Stimulated activated CD8-positive, alpha-beta memory T cell treated with anti-CD3 and anti-CD28 coated beads, Interleukin-4, amount 100 ng/mL, for 24 hours (primary cell): ENCODE results near the gene RNF4.
"Not testable (repeated sequence)": the region's sequence is repeated elsewhere in the genome, so short reads cannot be mapped to it uniquely, and the experiment has no call there.

ENCODE experiments used
- DNase-seq: peaks from one replicate; pipeline ENCODE4 v3.0.0-alpha.2; 2020; ENCODE audit warnings: low read depth

RNF4 gene, protein sequence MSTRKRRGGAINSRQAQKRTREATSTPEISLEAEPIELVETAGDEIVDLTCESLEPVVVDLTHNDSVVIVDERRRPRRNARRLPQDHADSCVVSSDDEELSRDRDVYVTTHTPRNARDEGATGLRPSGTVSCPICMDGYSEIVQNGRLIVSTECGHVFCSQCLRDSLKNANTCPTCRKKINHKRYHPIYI

GRCh38 chr4:2468456-2469191 is at the start of gene RNF4:
TSS of gene RNF4 (plus strand) at chr4:2469106. CDS start at chr4:2490494, 21,388 bp downstream.
- peak; percentile 90 for DNase-seq

DNA sequence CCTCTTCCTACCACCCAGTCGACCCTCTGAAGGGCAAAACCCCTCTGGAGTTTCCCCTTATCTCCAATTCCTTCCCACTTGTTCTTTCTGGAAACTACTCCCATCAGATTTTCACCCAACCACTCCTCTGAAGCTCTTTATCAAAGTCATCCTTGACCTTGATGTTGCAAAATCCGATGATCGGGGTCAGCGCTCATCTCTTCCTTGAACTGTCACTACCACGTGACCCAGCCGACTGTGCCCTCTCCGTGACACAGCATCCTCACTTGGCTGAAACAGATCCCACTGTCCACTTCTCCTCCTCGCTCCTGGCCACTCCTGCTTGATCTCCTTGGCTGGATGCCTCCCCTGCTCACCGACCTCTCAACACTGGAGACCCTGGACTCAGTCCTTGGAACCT is 49.1 kb upstream of the RNF4 start:
- DNase-seq: no peak

DNA sequence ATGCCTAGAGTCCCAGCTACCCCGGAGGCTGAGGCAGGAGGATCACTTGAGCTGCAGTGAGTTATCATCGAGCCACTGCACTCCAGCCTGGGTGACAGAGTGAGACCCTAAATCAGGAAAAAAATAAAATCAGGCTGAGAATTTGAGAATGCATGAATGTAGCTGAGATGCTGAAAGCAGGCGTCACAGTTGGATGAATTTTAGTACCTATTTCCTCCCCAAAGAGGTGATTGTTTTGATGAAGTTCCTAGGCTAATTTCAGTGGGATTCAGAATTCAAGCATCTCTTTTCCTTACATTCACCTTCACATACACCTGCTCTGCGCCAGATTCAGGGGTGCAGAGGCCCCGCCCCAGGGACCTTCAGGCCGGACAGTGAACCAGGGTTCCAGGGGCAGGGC is 47.0 kb upstream of the RNF4 start:
- no peak for DNase-seq

DNA sequence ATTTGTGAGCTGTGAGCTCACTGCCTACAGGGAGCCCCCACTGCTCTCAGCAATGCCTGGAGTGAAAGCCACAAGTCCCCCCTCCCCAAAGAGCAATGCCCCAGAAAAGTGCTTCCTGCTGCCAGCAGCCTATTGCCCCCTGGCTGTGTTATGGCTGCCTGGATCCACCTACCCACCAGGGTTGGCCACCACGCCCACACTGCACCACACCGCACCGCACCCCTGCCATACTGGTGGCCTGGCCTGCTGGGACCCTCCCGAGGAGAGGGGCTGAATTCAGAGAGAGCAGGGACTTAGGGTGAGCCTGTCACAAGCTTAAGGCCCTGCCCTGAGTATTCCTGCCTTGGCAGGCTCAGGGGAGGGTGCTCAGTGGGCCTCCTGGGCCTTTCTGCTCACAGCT is 45.8 kb upstream of the RNF4 start:
- no peak for DNase-seq

- DNase-seq: no peak
Measured at GRCh38 chr4:2423695-2424094, 45.2 kb upstream of the RNF4 start.

DNA sequence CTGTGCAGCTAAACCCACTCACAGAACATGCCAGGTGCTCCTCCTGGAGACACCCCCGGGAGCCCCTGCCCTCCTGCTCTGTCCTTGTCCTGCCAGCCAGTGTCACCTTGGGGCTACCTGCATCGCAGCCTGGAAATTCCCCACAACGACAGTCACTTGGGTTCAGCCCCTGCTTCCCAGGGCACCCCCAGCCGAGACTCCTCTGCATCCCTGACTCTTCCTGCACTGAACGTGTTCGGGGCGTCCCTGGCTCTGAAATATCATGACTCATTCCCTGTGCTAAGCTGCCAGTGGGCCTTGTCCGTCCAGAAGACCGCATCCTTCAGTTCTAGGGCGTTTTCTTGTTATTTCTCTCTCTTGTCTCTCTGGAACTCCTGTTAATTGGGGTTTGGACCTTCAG is 44.3 kb upstream of the RNF4 start:
- no peak for DNase-seq

DNA sequence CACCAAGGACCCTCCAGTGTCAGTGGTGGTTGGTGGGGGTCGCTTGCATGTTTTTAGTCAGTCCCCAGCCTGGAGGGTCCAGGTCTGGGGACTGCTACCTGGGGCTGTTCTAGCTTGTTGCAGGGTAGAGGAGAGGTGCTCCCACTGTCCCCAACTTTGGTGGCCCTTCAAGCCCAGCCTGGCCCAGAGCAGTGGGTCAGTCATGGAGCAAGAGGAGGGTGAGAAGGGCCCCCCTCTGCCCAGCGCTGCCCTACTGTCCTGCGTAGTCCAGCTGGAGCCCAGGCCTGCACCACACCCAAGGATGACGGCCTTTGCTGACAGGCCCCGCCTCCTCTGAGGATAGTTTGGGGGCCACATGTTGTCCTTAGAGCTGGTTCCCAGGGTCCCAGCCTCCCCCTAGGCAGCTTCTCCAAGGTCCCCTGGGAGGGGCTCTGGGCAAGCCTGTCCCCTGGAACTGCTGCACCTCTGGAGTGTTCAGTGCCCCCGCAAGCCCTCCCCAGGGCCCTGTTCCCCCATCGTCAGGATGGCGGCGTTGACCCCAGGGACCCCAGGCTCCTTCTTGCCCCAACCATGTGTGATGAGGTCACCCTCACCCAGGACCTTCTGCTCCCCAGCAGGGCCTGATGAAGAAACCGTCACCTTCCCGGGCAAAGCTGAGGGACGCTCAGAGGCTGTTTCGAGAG is 43.4 kb upstream of the RNF4 start:
- DNase-seq: no peak

DNA sequence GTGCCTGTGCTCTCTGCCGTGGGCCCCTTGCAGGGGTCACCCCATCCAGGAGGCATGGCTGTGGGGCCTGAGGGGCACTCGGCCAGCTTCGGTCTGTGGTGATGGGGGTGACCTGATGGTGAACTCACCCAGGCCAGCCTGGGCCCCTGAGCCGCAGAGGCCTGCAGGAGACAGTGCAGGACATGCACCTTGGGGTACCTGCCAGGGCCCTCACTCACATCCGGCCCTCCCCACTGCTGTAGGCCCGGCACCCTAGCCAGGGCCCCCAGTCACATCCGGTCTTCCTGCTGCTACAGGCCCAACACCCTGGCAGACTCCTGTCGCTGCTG is 42.9 kb upstream of the RNF4 start:
- DNase-seq: no peak

GRCh38 chr4:2426711-2427275 is 42.1 kb upstream of the RNF4 start:
- DNase-seq: no peak

- DNase-seq: no peak
Measured at GRCh38 chr4:2427383-2428334, 41.2 kb upstream of the RNF4 start.

DNA sequence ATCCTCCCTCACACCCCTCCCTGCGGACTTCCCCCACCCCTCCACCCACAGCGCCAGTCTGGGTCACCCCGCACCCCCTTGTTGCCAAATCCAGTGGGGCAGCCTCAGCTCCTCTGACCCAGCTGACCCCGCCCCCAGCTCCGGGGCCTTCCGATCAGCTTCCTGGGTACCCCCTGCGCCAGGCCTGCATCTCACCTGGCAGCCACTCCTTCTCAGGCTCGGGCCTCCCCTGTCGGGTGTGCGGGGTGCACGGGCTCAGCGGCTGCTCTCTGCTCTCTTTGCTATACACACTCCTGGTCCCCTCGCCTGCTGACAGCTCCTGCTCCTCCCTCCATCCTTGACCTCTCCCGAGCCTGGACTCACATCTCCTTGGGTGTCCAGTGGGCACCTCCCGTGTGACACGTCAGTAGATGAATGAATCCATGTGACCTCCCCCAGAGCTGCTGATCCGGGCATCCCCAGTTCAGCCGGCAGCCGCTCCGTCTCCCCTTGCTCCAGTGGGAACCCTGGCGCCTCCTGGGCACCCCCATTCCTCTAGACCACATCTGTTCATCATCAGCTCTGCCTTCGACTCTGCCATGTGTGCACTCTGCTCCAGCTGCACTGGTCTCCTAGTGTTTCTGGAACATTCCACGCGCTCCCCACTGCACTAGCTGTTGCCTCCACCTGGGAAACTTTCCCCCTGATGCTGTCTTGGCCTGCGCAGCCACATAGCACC is 40.3 kb upstream of the RNF4 start:
- DNase-seq: no peak

- not testable (repeated sequence) for DNase-seq
Measured at GRCh38 chr4:2429945-2430757, 38.8 kb upstream of the RNF4 start.

- no peak for DNase-seq
Measured at GRCh38 chr4:2432004-2432403, 36.9 kb upstream of the RNF4 start.

DNA sequence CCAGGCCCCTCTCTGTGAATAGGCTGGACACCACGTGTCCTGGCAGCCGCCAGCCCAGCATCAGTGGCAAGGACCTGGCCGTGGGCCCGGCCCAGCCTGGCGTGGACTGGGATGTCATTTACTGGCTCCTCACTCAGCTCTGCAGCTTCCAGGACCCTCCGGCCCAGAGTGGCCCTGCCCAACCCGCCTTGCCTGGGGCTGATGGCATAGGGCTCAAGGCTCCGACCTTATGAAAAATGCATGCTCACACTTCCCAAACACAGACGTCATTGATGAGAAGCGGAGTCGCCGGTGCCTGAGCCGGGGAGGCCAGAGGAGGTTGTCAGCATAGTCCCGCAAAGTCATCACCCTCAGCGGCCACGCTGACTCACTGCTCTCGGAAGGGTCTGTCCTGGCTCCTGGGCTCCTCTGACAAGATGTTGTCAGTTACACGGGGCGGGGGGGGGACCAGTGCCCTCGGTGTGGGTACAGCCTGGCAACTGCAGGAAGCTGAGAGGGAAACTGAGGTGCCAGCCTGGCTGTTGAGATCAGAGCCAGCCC is 35.8 kb upstream of the RNF4 start:
- DNase-seq: no peak

GRCh38 chr4:2433609-2434350 is 35.1 kb upstream of the RNF4 start:
- DNase-seq: no peak

- no peak for DNase-seq
Measured at GRCh38 chr4:2434420-2434819, 34.5 kb upstream of the RNF4 start.

- DNase-seq: no peak
Measured at GRCh38 chr4:2436301-2436700, 32.6 kb upstream of the RNF4 start.

DNA sequence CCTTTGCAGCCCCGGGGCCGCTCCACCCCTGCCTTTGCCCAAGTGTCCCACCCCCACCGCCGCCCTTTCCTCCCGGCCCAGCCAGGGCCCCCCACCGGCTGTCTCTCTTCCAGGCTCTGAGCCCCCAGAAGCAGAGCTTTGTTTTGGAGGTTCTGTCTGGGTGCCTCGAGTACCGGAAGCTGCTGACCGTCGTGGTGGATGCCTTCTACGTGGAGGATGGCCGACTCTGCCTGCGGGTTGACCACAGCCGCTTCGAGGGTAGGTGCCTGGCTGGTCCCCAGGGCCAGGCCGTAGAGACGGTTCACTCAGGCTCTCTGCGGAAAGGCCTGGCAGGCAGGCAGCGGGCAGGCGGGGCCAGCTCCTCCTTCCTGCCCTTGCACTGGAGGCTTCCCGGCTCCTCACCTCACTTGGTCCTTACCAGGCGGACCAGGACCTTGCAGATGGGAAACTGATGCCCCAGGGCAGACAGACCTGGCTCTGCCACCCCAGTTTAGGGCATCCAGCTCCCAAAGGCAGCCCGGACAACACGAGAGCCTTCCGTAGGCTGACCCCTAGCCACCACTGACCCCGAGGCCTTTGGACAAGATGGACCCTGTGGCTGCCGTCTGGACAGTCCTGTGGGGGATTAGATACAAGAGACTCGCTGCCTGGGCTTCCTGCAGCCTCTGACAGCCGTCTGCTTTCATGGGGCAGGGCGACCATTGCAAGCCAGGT is 32.0 kb upstream of the RNF4 start:
- DNase-seq: no peak
